ENCODE results near the gene TFEB. TPM values are rescaled to one million over a fixed set of nuclear protein-coding genes. Genes with fewer than 3 reads are reported as not detected.
A peak's percentile ranks its signal among the peaks of the same experiment; 100 is the strongest.

Gene TFEB
- total and polyA plus RNA-seq, 4 donors = 1.1 to 6.2 (median 3.8) TPM

- TF ChIP-seq, protein P1, sequence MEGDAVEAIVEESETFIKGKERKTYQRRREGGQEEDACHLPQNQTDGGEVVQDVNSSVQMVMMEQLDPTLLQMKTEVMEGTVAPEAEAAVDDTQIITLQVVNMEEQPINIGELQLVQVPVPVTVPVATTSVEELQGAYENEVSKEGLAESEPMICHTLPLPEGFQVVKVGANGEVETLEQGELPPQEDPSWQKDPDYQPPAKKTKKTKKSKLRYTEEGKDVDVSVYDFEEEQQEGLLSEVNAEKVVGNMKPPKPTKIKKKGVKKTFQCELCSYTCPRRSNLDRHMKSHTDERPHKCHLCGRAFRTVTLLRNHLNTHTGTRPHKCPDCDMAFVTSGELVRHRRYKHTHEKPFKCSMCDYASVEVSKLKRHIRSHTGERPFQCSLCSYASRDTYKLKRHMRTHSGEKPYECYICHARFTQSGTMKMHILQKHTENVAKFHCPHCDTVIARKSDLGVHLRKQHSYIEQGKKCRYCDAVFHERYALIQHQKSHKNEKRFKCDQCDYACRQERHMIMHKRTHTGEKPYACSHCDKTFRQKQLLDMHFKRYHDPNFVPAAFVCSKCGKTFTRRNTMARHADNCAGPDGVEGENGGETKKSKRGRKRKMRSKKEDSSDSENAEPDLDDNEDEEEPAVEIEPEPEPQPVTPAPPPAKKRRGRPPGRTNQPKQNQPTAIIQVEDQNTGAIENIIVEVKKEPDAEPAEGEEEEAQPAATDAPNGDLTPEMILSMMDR (IDR thresholded peaks at IDR 0.05; ENCODE audit: low read depth, low read length, missing input control) = no peak
- TF ChIP-seq MAX (IDR thresholded peaks at IDR 0.05) = no peak
- no peak for TF ChIP-seq HNF4G (IDR thresholded peaks at IDR 0.05)
- TF ChIP-seq GABPA (IDR thresholded peaks at IDR 0.05 in 1 of 2, conservative IDR thresholded peaks at IDR 0.05 in 1 of 2) = no peak
- no peak for TF ChIP-seq TAF1 (conservative IDR thresholded peaks at IDR 0.05)
- TF ChIP-seq RAD21 (IDR thresholded peaks at IDR 0.05) = no peak
- no peak for TF ChIP-seq RXRA (IDR thresholded peaks at IDR 0.05)
- TF ChIP-seq HNF4A (conservative IDR thresholded peaks at IDR 0.05) = no peak
Observed at GRCh38 chr6:41684311-41685180, 50.9 kb downstream of the TFEB start (continued).

- DNase-seq (ENCODE audit: low spot score) = peak; percentile 78
- H3K9ac ChIP-seq (ENCODE audit: low read depth in 1 of 2, low read length in 2 of 2) = no peak overlapping the region
- no peak overlapping the region for H3K27ac ChIP-seq (ENCODE audit: low read depth in 1 of 2, low read length in 2 of 2)
- TF ChIP-seq RAD21 (IDR thresholded peaks at IDR 0.05) (peak; percentile 79 to 88), GABPA (IDR thresholded peaks at IDR 0.05 in 1 of 2, conservative IDR thresholded peaks at IDR 0.05 in 1 of 2) (no peak)
- TF ChIP-seq, protein P1 (IDR thresholded peaks at IDR 0.05; ENCODE audit: low read depth, low read length, missing input control) = peak; percentile 84
- H3K9me3 ChIP-seq (ENCODE audit: control insufficient read depth in 4 of 4, low read length in 3 of 4) = no peaks in the 10 kb centered on the region
- no peaks in the 10 kb centered on the region for H3K27me3 ChIP-seq (ENCODE audit: control insufficient read depth in 4 of 4, insufficient read depth in 4 of 4, low read length in 3 of 4)
- peaks cover 1 to 17% (median 8%) of the 10 kb centered on the region in 4 donors for H3K4me1 ChIP-seq (ENCODE audit: control insufficient read depth in 4 of 4, insufficient read depth in 4 of 4, low read length in 3 of 4)
- H3K36me3 ChIP-seq (ENCODE audit: control insufficient read depth in 4 of 4, insufficient read depth in 3 of 4, low read depth in 1 of 4, low read length in 3 of 4) = peaks cover 0 to 22% (median 3%) of the 10 kb centered on the region in 4 donors
- H3K4me3 ChIP-seq (ENCODE audit: low read depth in 1 of 3, low read length in 3 of 3) = peak overlapping the region in 2 of 3 donors; percentile 29 to 43
- WGBS = 17% methylated on average over 38 of the region's 38 CpGs
Observed at GRCh38 chr6:41683523-41684310, 51.7 kb downstream of the TFEB start.

DNA sequence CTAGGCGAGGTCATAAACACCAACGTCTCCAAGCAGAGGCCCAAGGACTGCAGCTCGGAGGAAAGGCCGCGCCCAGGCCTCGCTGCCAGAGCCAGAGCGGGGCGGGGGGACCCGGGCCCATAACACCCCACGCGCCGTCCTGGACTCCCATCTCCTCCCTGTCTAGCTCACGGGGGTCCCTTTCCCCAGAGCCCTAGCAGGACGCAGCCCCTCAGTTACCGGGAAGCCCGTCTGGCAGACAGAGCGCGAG lies 52.2 kb downstream of the TFEB start:
- WGBS = 16% methylated on average over 18 of the region's 18 CpGs
- H3K27ac ChIP-seq (ENCODE audit: low read depth in 1 of 2, low read length in 2 of 2) = no peak overlapping the region

More for the DNA sequence above, 52.2 kb downstream of the TFEB start:
- Histone ChIP-seq H3K9ac (ENCODE audit: low read depth in 1 of 2, low read length in 2 of 2) (no peak overlapping the region), H3K9me3 (ENCODE audit: control insufficient read depth in 4 of 4, low read length in 3 of 4) (no peaks in the 10 kb centered on the region), H3K36me3 (ENCODE audit: control insufficient read depth in 4 of 4, insufficient read depth in 3 of 4, low read depth in 1 of 4, low read length in 3 of 4) (peaks cover 0 to 20% (median 3%) of the 10 kb centered on the region in 4 donors), H3K27me3 (ENCODE audit: control insufficient read depth in 4 of 4, insufficient read depth in 4 of 4, low read length in 3 of 4) (no peaks in the 10 kb centered on the region), H3K4me1 (ENCODE audit: control insufficient read depth in 4 of 4, insufficient read depth in 4 of 4, low read length in 3 of 4) (peaks cover 1 to 17% (median 8%) of the 10 kb centered on the region in 4 donors), H3K4me3 (ENCODE audit: low read depth in 1 of 3, low read length in 3 of 3) (peak overlapping the region in 2 of 3 donors; percentile 29 to 43)
- TF ChIP-seq RAD21 (IDR thresholded peaks at IDR 0.05) = no peak
- TF ChIP-seq, protein P2, sequence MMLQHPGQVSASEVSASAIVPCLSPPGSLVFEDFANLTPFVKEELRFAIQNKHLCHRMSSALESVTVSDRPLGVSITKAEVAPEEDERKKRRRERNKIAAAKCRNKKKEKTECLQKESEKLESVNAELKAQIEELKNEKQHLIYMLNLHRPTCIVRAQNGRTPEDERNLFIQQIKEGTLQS (IDR thresholded peaks at IDR 0.05) = no peak
- DNase-seq (ENCODE audit: low spot score) = no peak

Data from liver (tissue), 9 donors.